IMR-90 (cell line): Measurements from ENCODE around the gene COPA. TPM values are rescaled to one million over a fixed set of nuclear protein-coding genes. Genes with fewer than 3 reads are reported as not detected.

Source experiments
- ATAC-seq: fragments of 200-7000 bp; cut with Tn5 transposase; 2 replicates; pipeline ENCODE4 v1.9.1; 2020; ENCODE audit warnings: low read depth, mild to moderate bottlenecking, moderate library complexity
- BruUV-seq: library from RNA; stranded (reverse); fragments of 400-500 nt; replicated peaks from 2 replicates; lab custom pipeline; 2021; lab: Mats Ljungman, UMichigan
- CTCF ChIA-PET: fragments of 300-600 bp; formaldehyde crosslinking; extraction: SDS; loops from one replicate; lab custom pipeline; 2021; ENCODE audit warnings: antibody characterized with exemption; lab: Yijun Ruan, JAX
- POLR2A ChIA-PET: fragments of 300-600 bp; sonication (Branson Sonifier 250); formaldehyde crosslinking; loops from one replicate; lab custom pipeline; 2022; ENCODE audit warnings: antibody characterized with exemption; ENCODE audit not compliant: unreplicated experiment; lab: Charles Lee
- DNase-seq: peaks from one replicate; pipeline ENCODE4 v3.0.0; 2013
- H2AFZ ChIP-seq: replicated peaks from 2 replicates; pipeline ENCODE3; 2013; ENCODE audit warnings: low read length, mild to moderate bottlenecking; ENCODE audit not compliant: poor library complexity
- H2AK5ac ChIP-seq: 2 replicates; pipeline ENCODE4 v1.6.1; 2013; ENCODE audit warnings: low read depth, low read length, inconsistent platforms
- H2AK9ac ChIP-seq: replicated peaks from 2 replicates; pipeline ENCODE3; 2013; ENCODE audit warnings: mild to moderate bottlenecking, low read depth, low read length, moderate library complexity; ENCODE audit not compliant: poor library complexity
- H2BK120ac ChIP-seq: 2 replicates; pipeline ENCODE4 v1.6.1; 2013; ENCODE audit warnings: low read depth, low read length, inconsistent platforms
- H2BK15ac ChIP-seq: 3 replicates; pipeline ENCODE4 v1.6.1; 2013; ENCODE audit warnings: low read depth, low read length, inconsistent platforms
- H2BK20ac ChIP-seq: 2 replicates; pipeline ENCODE4 v1.6.1; 2013; ENCODE audit warnings: low read depth, mild to moderate bottlenecking, inconsistent platforms, low read length, moderate library complexity
- H2BK5ac ChIP-seq: 2 replicates; pipeline ENCODE4 v1.6.1; 2013; ENCODE audit warnings: mild to moderate bottlenecking, low read depth, low read length, inconsistent platforms; ENCODE audit not compliant: poor library complexity, severe bottlenecking
- H3K14ac ChIP-seq: replicated peaks from 2 replicates; pipeline ENCODE4 v1.6.1; 2013; ENCODE audit warnings: low read depth, low read length, inconsistent platforms
- H3K18ac ChIP-seq: 2 replicates; pipeline ENCODE4 v1.6.1; 2013; ENCODE audit warnings: low read depth, low read length, control low read depth
- H3K23ac ChIP-seq: 2 replicates; pipeline ENCODE4 v1.6.1; 2013; ENCODE audit warnings: low read depth, low read length, inconsistent platforms
- H3K27ac ChIP-seq: 2 replicates; pipeline ENCODE4 v1.5.1; 2013; ENCODE audit warnings: mild to moderate bottlenecking, control low read depth, low read length; ENCODE audit not compliant: insufficient read depth
- H3K27me3 ChIP-seq: 2 replicates; pipeline ENCODE4 v1.6.1; 2013; ENCODE audit warnings: low read length; ENCODE audit not compliant: control insufficient read depth, insufficient read depth
- H3K36me3 ChIP-seq: 2 replicates; pipeline ENCODE4 v1.6.1; 2013; ENCODE audit warnings: low read length, mixed read lengths; ENCODE audit not compliant: control insufficient read depth, insufficient read depth
- H3K4ac ChIP-seq: 2 replicates; pipeline ENCODE4 v1.6.1; 2013; ENCODE audit warnings: low read depth, low read length, inconsistent platforms
- H3K4me1 ChIP-seq: 2 replicates; pipeline ENCODE4 v1.6.1; 2013; ENCODE audit warnings: low read length, mixed read lengths; ENCODE audit not compliant: control insufficient read depth, insufficient read depth
- H3K4me2 ChIP-seq: 2 replicates; pipeline ENCODE4 v1.6.1; 2013; ENCODE audit warnings: low read depth, mild to moderate bottlenecking, control low read depth, low read length, moderate library complexity
- H3K4me3 ChIP-seq: 2 replicates; pipeline ENCODE4 v1.5.1; 2013; ENCODE audit warnings: low read depth, mild to moderate bottlenecking, control low read depth, low read length, moderate library complexity; ENCODE audit not compliant: insufficient read depth
- H3K56ac ChIP-seq: 2 replicates; pipeline ENCODE4 v1.6.1; 2013; ENCODE audit warnings: low read length, inconsistent platforms; ENCODE audit not compliant: insufficient read depth; ENCODE audit errors: extremely low read depth
- H3K79me1 ChIP-seq, 2 experiments: 2 replicates each; pipeline ENCODE4 v1.6.1; 2013; ENCODE audit warnings: low read length in 2 of 2, inconsistent platforms in 1 of 2, low read depth in 1 of 2
- H3K9ac ChIP-seq: 2 replicates; pipeline ENCODE4 v1.6.1; 2013; ENCODE audit warnings: low read depth, low read length, control low read depth
- H3K9me1 ChIP-seq: 2 replicates; pipeline ENCODE4 v1.6.1; 2013; ENCODE audit warnings: low read length, inconsistent platforms; ENCODE audit not compliant: insufficient read depth
- H3K9me3 ChIP-seq: 2 replicates; pipeline ENCODE4 v1.6.1; 2013; ENCODE audit warnings: low read length; ENCODE audit not compliant: control insufficient read depth, insufficient read depth
- H4K20me1 ChIP-seq: 2 replicates; pipeline ENCODE4 v1.6.1; 2013; ENCODE audit warnings: low read length, inconsistent platforms; ENCODE audit not compliant: insufficient read depth
- H4K5ac ChIP-seq: 2 replicates; pipeline ENCODE4 v1.6.1; 2013; ENCODE audit warnings: mild to moderate bottlenecking, low read depth, low read length, control low read depth
- H4K8ac ChIP-seq, 2 experiments: 2 replicates each; pipeline ENCODE4 v1.6.1; 2013; ENCODE audit warnings: low read depth in 2 of 2, low read length in 2 of 2, control low read depth in 1 of 2, inconsistent platforms in 1 of 2
- H4K91ac ChIP-seq: 2 replicates; pipeline ENCODE4 v1.6.1; 2013; ENCODE audit warnings: low read depth, low read length, inconsistent platforms; ENCODE audit not compliant: insufficient read depth
- BHLHE40 ChIP-seq: fragments of 150-350 bp; IDR thresholded peaks from 2 replicates; pipeline ENCODE4 v1.6.1; 2016; ENCODE audit warnings: mild to moderate bottlenecking, low read depth, low read length
- CEBPB ChIP-seq: IDR thresholded peaks from 2 replicates; pipeline ENCODE4 v1.6.1; 2012; ENCODE audit warnings: low read depth, low read length, improper control_type of control experiment
- CHD1 ChIP-seq: IDR thresholded peaks from 2 replicates; pipeline ENCODE4 v1.6.1; 2012; ENCODE audit warnings: low read depth, low read length, improper control_type of control experiment
- FOS ChIP-seq: fragments of 150-350 bp; IDR thresholded peaks from 2 replicates; pipeline ENCODE4 v1.6.1; 2016; ENCODE audit warnings: low read depth, low read length
- MAFK ChIP-seq: IDR thresholded peaks from 2 replicates; pipeline ENCODE4 v1.6.1; 2012; ENCODE audit warnings: low read depth, low read length, improper control_type of control experiment
- MAZ ChIP-seq: IDR thresholded peaks from 2 replicates; pipeline ENCODE4 v1.6.1; 2012; ENCODE audit warnings: low read depth, mild to moderate bottlenecking, low read length, improper control_type of control experiment, moderate library complexity, borderline replicate concordance
- POLR2A ChIP-seq: IDR thresholded peaks from 2 replicates; pipeline ENCODE4 v1.6.1; 2012; ENCODE audit warnings: mild to moderate bottlenecking, low read depth, low read length
- RAD21 ChIP-seq: IDR thresholded peaks from 2 replicates; pipeline ENCODE4 v1.6.1; 2012; ENCODE audit warnings: low read length, improper control_type of control experiment
- RCOR1 ChIP-seq: IDR thresholded peaks from 2 replicates; pipeline ENCODE4 v1.6.1; 2012; ENCODE audit warnings: mild to moderate bottlenecking, low read length, improper control_type of control experiment; ENCODE audit not compliant: insufficient replicate concordance
- RFX5 ChIP-seq: IDR thresholded peaks from 2 replicates; pipeline ENCODE4 v1.8.0; 2012; ENCODE audit warnings: low read depth, mild to moderate bottlenecking, low read length, moderate library complexity
- SMC3 ChIP-seq: fragments of 150-350 bp; IDR thresholded peaks from 2 replicates; pipeline ENCODE4 v1.6.1; 2016; ENCODE audit warnings: low read depth, mild to moderate bottlenecking, antibody characterized with exemption, low read length, moderate library complexity
- USF2 ChIP-seq: fragments of 150-350 bp; IDR thresholded peaks from 2 replicates; pipeline ENCODE4 v1.6.1; 2017; ENCODE audit warnings: mild to moderate bottlenecking, antibody characterized with exemption, low read length, low read depth
- WGBS, 2 experiments: methylation state at CpG; one replicate each; pipeline versions ENCODE4 v1.1.5 to v1.1.7; 2013; ENCODE audit warnings: missing lambda C conversion rate in 2 of 2; ENCODE audit not compliant: insufficient read length in 1 of 2; ENCODE audit errors: extremely low coverage in 2 of 2; 5-methylcytosine and 5-hydroxymethylcytosine counted together
- dilution Hi-C: fragments of 300-500 bp; cut with HindIII; formaldehyde crosslinking; loops from one replicate; pipeline ENCODE4 v1.14.3; 2018; ENCODE audit warnings: low sequenced_read_pairs; ENCODE audit not compliant: unreplicated experiment
- in situ Hi-C: fragments of 300-500 bp; cut with MboI; formaldehyde crosslinking; loops from 3 replicates; pipeline ENCODE4 v1.14.3; 2019; ENCODE audit warnings: low sequenced_read_pairs, inconsistent platforms, mixed read lengths
- intact Hi-C: fragments of 100-400 bp; cut with micrococcal nuclease; formaldehyde crosslinking; loops from 2 replicates; pipeline ENCODE4 v1.10.0; 2022
- polyA plus RNA-seq, 3 experiments: library from polyadenylated mRNA; depleted of rRNA; stranded (reverse); fragments of >200 nt; gene quantifications; 2 replicates each; pipeline ENCODE4 v1.2.3, GENCODE V29; 2012; ENCODE audit warnings: low replicate concordance in 1 of 3
- total RNA-seq: library from RNA; depleted of rRNA; stranded (reverse); fragments of >200 nt; gene quantifications from 2 replicates; pipeline ENCODE4 v1.2.3, GENCODE V29; 2012
- TF ChIP-seq, protein P1 (sequence below): conservative IDR thresholded peaks from 2 replicates; pipeline ENCODE4 v1.5.1; 2012; ENCODE audit warnings: mild to moderate bottlenecking, low read depth, low read length, improper control_type of control experiment
- TF ChIP-seq, protein P2 (sequence below): fragments of 150-350 bp; IDR thresholded peaks from 2 replicates; pipeline ENCODE4 v1.6.1; 2016; ENCODE audit warnings: low read depth, mild to moderate bottlenecking, low read length, moderate library complexity, borderline replicate concordance

Gene COPA
- total and polyA plus RNA-seq, 2 of the 4 experiments (the other 2 are of a cell fraction), result 204 to 436 TPM

GRCh38 chr1:160344936-160345335, 1.9 kb upstream of the COPA start:
- H4K20me1 ChIP-seq, result peaks cover 20% of the 10 kb centered on the region
- 0 out of 2 replicates have a peak overlapping the region, but pooled peaks have one; percentile 2 for H3K23ac ChIP-seq
- H3K27me3 ChIP-seq, result no peaks in the 10 kb centered on the region
- no peak overlapping the region for H3K4me2 ChIP-seq
- no peak overlapping the region for H2BK20ac ChIP-seq
- H3K9ac ChIP-seq, result no peak overlapping the region
- dilution Hi-C loops (no loop called here), in situ Hi-C loops (no loop called here), intact Hi-C loops (no loop called here)
- 100% methylated on average over 2 of the region's 6 CpGs; no CpG with 5 or more reads in 1 of the 2 experiments for WGBS, 2 experiments
- no peak overlapping the region for H2BK15ac ChIP-seq
- no TSS peak for BruUV-seq
- TF ChIP-seq, protein P1, sequence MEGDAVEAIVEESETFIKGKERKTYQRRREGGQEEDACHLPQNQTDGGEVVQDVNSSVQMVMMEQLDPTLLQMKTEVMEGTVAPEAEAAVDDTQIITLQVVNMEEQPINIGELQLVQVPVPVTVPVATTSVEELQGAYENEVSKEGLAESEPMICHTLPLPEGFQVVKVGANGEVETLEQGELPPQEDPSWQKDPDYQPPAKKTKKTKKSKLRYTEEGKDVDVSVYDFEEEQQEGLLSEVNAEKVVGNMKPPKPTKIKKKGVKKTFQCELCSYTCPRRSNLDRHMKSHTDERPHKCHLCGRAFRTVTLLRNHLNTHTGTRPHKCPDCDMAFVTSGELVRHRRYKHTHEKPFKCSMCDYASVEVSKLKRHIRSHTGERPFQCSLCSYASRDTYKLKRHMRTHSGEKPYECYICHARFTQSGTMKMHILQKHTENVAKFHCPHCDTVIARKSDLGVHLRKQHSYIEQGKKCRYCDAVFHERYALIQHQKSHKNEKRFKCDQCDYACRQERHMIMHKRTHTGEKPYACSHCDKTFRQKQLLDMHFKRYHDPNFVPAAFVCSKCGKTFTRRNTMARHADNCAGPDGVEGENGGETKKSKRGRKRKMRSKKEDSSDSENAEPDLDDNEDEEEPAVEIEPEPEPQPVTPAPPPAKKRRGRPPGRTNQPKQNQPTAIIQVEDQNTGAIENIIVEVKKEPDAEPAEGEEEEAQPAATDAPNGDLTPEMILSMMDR, result no peak
- TF ChIP-seq CEBPB (no peak), USF2 (no peak), MAFK (no peak), FOS (no peak), SMC3 (no peak), POLR2A (no peak), RAD21 (no peak), RFX5 (no peak), CHD1 (no peak), MAZ (no peak), RCOR1 (no peak), BHLHE40 (no peak)
- TF ChIP-seq, protein P2, sequence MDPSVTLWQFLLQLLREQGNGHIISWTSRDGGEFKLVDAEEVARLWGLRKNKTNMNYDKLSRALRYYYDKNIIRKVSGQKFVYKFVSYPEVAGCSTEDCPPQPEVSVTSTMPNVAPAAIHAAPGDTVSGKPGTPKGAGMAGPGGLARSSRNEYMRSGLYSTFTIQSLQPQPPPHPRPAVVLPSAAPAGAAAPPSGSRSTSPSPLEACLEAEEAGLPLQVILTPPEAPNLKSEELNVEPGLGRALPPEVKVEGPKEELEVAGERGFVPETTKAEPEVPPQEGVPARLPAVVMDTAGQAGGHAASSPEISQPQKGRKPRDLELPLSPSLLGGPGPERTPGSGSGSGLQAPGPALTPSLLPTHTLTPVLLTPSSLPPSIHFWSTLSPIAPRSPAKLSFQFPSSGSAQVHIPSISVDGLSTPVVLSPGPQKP, result no peak
- no peak for ATAC-seq
- H3K36me3 ChIP-seq, result peaks cover 11% of the 10 kb centered on the region
- no peak overlapping the region for H2BK120ac ChIP-seq
- H4K8ac ChIP-seq, result no peak overlapping the region
- no peak overlapping the region for H3K14ac ChIP-seq
- H3K4me1 ChIP-seq, result peaks cover 3% of the 10 kb centered on the region
- no peak overlapping the region for H3K18ac ChIP-seq
- peaks cover 16 to 59% of the 10 kb centered on the region in 2 experiments; a peak in 3 of 4 replicates for H3K79me1 ChIP-seq
- H4K91ac ChIP-seq, result no peak overlapping the region
- no peak overlapping the region for H2AFZ ChIP-seq
- no peaks in the 10 kb centered on the region for H3K9me3 ChIP-seq
- no peak overlapping the region for H3K4me3 ChIP-seq
- no peak overlapping the region for H3K27ac ChIP-seq
- DNase-seq, result no peak
- no peak overlapping the region for H2AK5ac ChIP-seq
- ChIA-PET POLR2A (interaction anchor here (0.6 kb wide), 1 partner anchor 27 kb away, joined by 13 read pairs; no protein-coding TSS in a partner anchor), CTCF (no interaction called here)
- no peak overlapping the region for H2BK5ac ChIP-seq
- H3K9me1 ChIP-seq, result no peaks in the 10 kb centered on the region
- H4K5ac ChIP-seq, result no peak overlapping the region
- no peak overlapping the region for H3K56ac ChIP-seq
- no peak overlapping the region for H3K4ac ChIP-seq
- no peak overlapping the region for H2AK9ac ChIP-seq
